Kidney (tissue), 14 donors: ENCODE measurements around the gene PRUNE2. TPM values are rescaled to one million over a fixed set of nuclear protein-coding genes. Genes with fewer than 3 reads are reported as not detected.
"Not testable (repeated sequence)": the region's sequence is repeated elsewhere in the genome, so short reads cannot be mapped to it uniquely, and the experiment has no call there.

Experiments
- DNase-seq, 5 donors: peaks; one replicate each; pipeline ENCODE4 v3.0.0-alpha.2; 2013 to 2020
- FAIRE-seq: peaks from 2 replicates; lab custom pipeline; 2012; peaks lifted over from hg19 to GRCh38; lab: Jason Lieb, UNC
- H3K27ac ChIP-seq, 2 donors: one replicate each; pipeline ENCODE4 v1.7.0; 2013; ENCODE audit warnings: low read depth in 2 of 2, low read length in 2 of 2, inconsistent platforms in 1 of 2
- H3K27me3 ChIP-seq: one replicate; pipeline ENCODE4 v1.7.1; 2013; ENCODE audit warnings: low read length, inconsistent platforms; ENCODE audit not compliant: control insufficient read depth, insufficient read depth
- H3K36me3 ChIP-seq, 3 donors: one replicate each; pipeline versions ENCODE4 v1.7.0 to v1.7.1; 2013; ENCODE audit warnings: low read length in 3 of 3, control low read depth in 1 of 3, inconsistent platforms in 1 of 3; ENCODE audit not compliant: insufficient read depth in 3 of 3, control insufficient read depth in 2 of 3
- H3K4me1 ChIP-seq, 3 donors: one replicate each; pipeline versions ENCODE4 v1.7.0 to v1.7.1; 2013; ENCODE audit warnings: low read length in 3 of 3, inconsistent platforms in 1 of 3, low read depth in 1 of 3; ENCODE audit not compliant: control insufficient read depth in 2 of 3, insufficient read depth in 2 of 3
- H3K4me3 ChIP-seq, 3 donors: one replicate each; pipeline versions ENCODE4 v1.7.0 to v1.8.1; 2013; ENCODE audit warnings: low read length in 3 of 3, control low read depth in 1 of 3, inconsistent platforms in 1 of 3
- H3K9ac ChIP-seq, 3 donors: one replicate each; pipeline versions ENCODE4 v1.7.0 to v1.7.1; 2013; ENCODE audit warnings: low read length in 3 of 3, control low read depth in 1 of 3, inconsistent platforms in 1 of 3
- H3K9me3 ChIP-seq, 3 donors: one replicate each; pipeline versions ENCODE4 v1.7.0 to v1.7.1; 2013; ENCODE audit warnings: low read length in 3 of 3, control low read depth in 1 of 3, inconsistent platforms in 1 of 3; ENCODE audit not compliant: control insufficient read depth in 2 of 3, insufficient read depth in 1 of 3
- CTCF ChIP-seq: IDR thresholded peaks from 3 replicates; pipeline ENCODE4 v1.5.1; 2012; ENCODE audit warnings: mild to moderate bottlenecking, moderate library complexity, borderline replicate concordance; ENCODE audit not compliant: insufficient read depth; ENCODE audit errors: extremely low read depth
- intact Hi-C: fragments of 100-400 bp; cut with DNase I; formaldehyde crosslinking; loops from one replicate; pipeline ENCODE4 v1.11.1; 2022
- polyA plus RNA-seq: library from polyadenylated mRNA; stranded (reverse); fragments of 350-450 nt; fragmentation: Illumina TruSeq; extraction: RNeasy Lipid Tissue Mini Kit (QIAGEN cat#74804); gene quantifications from one replicate; pipeline ENCODE4 v1.2.3, GENCODE V29; 2014; ENCODE audit warnings: low read depth, low replicate concordance; ENCODE audit not compliant: insufficient read depth
- total RNA-seq: library from RNA; stranded (reverse); fragmentation: NEBNext Ultra II Directional; extraction: Animal tissue kit (Norgen Biotek cat#: 25700); gene quantifications from one replicate; pipeline ENCODE4 v1.2.1, GENCODE V29; 2021
- donor health status: control.
- donor health status: control.
- donor health status: control.
- donor health status: control.
- donor health status: control.
- donor health status: DM: yes; HTN: yes; CAD: no.
- donor health status: Normal renal cell carcinoma (clear cell type).

PRUNE2 gene
- total and polyA plus RNA-seq, 2 donors from 2014 or later, result 12.6 to 65.1 TPM

- Histone ChIP-seq H3K9ac (no peak overlapping the region), H3K4me1 (no peaks in the 10 kb centered on the region), H3K36me3 (no peaks in the 10 kb centered on the region), H3K27ac (no peak overlapping the region), H3K9me3 (no peaks in the 10 kb centered on the region), H3K27me3 (no peaks in the 10 kb centered on the region), H3K4me3 (no peak overlapping the region)
- no peak for TF ChIP-seq CTCF
- DNase-seq (no peak), FAIRE-seq (no peak)
- intact Hi-C loops, result no loop called here
Observed at GRCh38 chr9:76744336-76744735, 161.6 kb downstream of the PRUNE2 start.

- H3K9ac ChIP-seq, result no peak overlapping the region
- TF ChIP-seq CTCF, result no peak
- intact Hi-C loops, result no loop called here
- no peak for FAIRE-seq
- H3K36me3 ChIP-seq, result no peaks in the 10 kb centered on the region
- H3K27me3 ChIP-seq, result no peaks in the 10 kb centered on the region
- no peak overlapping the region for H3K4me3 ChIP-seq
- no peaks in the 10 kb centered on the region for H3K4me1 ChIP-seq
- no peak overlapping the region for H3K27ac ChIP-seq
- no peak for DNase-seq
- H3K9me3 ChIP-seq, result no peaks in the 10 kb centered on the region
Observed at GRCh38 chr9:76743931-76744330, 162.0 kb downstream of the PRUNE2 start.

- intact Hi-C loops, H3K4me3 ChIP-seq, H3K36me3 ChIP-seq, DNase-seq, H3K27me3 ChIP-seq, H3K9me3 ChIP-seq, H3K4me1 ChIP-seq, H3K9ac ChIP-seq, H3K27ac ChIP-seq, FAIRE-seq: not testable (repeated sequence)
Observed at GRCh38 chr9:76742890-76743289, 163.0 kb downstream of the PRUNE2 start.

GRCh38 chr9:76741524-76741923 is 164.4 kb downstream of the PRUNE2 start:
- no peak for TF ChIP-seq CTCF
- H3K4me1 ChIP-seq, result no peaks in the 10 kb centered on the region
- H3K27me3 ChIP-seq, result no peaks in the 10 kb centered on the region
- FAIRE-seq, result no peak
- intact Hi-C loops, result no loop called here
- no peaks in the 10 kb centered on the region for H3K9me3 ChIP-seq
- H3K36me3 ChIP-seq, result no peaks in the 10 kb centered on the region
- H3K9ac ChIP-seq, result no peak overlapping the region
- H3K4me3 ChIP-seq, result no peak overlapping the region
- no peak for DNase-seq
- no peak overlapping the region for H3K27ac ChIP-seq
